GM08714 (cell line): ENCODE results near the gene BLOC1S1.
"Not testable (repeated sequence)": the region's sequence is repeated elsewhere in the genome, so short reads cannot be mapped to it uniquely, and the experiment has no call there.

Experiments used
- H3K4me3 ChIP-seq: fragments of 200-500 bp; sonication (Bioruptor generic); 2 replicates; pipeline ENCODE4 v1.5.1; 2014; ENCODE audit warnings: mild to moderate bottlenecking, low read length, inconsistent platforms
- ZNF274 ChIP-seq: IDR thresholded peaks from 2 replicates; pipeline ENCODE4 v1.6.1; 2012; ENCODE audit warnings: mild to moderate bottlenecking, low read depth, low read length

Gene BLOC1S1

GRCh38 chr12:55746174-55746912 is 30.5 kb downstream of the BLOC1S1 start:
- no peak overlapping the region for H3K4me3 ChIP-seq
- no peak for TF ChIP-seq ZNF274

DNA sequence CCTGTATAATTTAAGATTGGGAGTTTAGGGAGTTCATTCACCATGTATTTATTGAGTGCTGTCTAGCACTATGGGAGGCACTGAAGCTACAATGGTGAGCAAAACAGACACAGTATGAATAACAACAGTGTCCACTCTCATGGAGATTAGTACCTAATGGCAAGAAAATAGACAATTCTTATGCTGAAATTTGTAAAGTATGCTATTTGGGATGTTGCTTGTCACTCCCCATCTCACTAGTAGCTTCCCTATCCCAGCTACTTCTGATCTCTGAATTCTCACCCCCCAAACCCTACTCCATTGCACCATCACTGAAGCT is 31.0 kb downstream of the BLOC1S1 start:
- TF ChIP-seq ZNF274 = no peak
- H3K4me3 ChIP-seq = no peak overlapping the region

DNA sequence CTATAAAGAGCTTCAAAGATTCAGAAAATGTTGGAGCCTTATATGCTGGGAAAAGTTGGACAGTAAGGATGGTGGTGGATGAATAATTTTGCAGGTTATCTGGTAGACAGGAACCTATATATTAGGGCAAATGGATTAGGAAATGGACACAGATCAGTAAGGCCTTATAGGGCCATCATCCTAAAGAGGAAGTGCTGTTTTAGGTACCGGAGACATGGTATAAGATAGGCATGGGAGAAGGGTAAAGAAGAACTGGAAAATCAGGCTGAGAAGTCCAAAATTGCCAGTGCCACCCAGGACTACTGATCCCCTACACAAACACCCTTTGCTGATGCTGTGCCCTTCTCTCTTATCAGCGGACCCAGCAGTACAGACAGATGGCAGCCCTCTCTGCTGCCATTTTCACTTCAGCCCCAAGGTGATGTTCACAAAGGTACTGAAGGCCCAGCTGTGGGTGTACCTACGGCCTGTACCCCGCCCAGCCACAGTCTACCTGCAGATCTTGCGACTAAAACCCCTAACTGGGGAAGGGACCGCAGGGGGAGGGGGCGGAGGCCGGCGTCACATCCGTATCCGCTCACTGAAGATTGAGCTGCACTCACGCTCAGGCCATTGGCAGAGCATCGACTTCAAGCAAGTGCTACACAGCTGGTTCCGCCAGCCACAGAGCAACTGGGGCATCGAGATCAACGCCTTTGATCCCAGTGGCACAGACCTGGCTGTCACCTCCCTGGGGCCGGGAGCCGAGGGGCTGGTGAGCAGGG is 32.6 kb downstream of the BLOC1S1 start:
- TF ChIP-seq ZNF274 = no peak
- H3K4me3 ChIP-seq = no peak overlapping the region

DNA sequence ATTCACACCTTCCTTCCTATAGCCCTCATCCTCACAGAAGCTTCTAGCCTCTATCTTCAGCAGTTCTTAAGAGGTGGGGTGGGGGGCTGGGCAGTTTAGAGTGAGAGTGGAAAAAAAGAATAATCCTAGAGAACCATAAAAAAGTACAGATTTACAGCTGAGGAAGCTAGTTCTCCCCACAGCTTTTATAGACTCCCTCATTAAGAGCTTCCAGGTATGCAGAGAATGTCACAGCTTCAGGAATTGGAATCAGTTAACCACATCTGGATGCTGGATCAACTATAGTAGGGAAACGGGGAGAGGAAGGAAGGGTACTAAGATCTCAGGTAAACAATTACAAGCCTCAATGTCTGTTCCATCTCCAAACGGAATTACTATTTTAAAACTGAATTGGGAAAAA is 39.4 kb downstream of the BLOC1S1 start:
- H3K4me3 ChIP-seq = no peak overlapping the region
- TF ChIP-seq ZNF274 = no peak

DNA sequence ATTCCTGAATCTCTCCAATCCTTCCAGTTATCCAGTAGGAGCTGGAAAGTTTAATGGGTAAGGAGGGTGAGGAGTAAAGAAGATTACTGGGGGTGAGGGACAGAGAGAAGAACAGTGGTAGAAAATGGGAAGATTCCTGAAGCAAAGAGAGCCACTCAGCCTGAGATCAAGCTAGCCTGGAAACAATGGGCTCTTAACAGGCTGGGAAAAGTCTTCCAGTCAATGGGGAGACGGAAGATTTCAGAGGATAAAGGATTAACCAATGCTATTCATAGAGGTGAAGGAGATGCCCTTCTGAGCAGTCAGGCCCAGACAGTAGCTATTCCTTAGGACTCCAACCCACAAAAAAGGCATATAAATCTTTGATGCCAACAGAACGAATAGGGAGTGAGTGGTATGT is 41.9 kb downstream of the BLOC1S1 start:
- no peak for TF ChIP-seq ZNF274

GRCh38 chr12:55758575-55758974 is 42.7 kb downstream of the BLOC1S1 start:
- not testable (repeated sequence) for H3K4me3 ChIP-seq

More for the DNA sequence above, 41.9 kb downstream of the BLOC1S1 start:
- no peak overlapping the region for H3K4me3 ChIP-seq

GRCh38 chr12:55760663-55761062 is 44.8 kb downstream of the BLOC1S1 start:
- no peak for TF ChIP-seq ZNF274

GRCh38 chr12:55762646-55763045 is 46.8 kb downstream of the BLOC1S1 start:
- TF ChIP-seq ZNF274 = no peak
- no peak overlapping the region for H3K4me3 ChIP-seq

More at GRCh38 chr12:55760663-55761062, 44.8 kb downstream of the BLOC1S1 start:
- no peak overlapping the region for H3K4me3 ChIP-seq

- H3K4me3 ChIP-seq = no peak overlapping the region
- no peak for TF ChIP-seq ZNF274
Observed at GRCh38 chr12:55765736-55766290, 50.0 kb downstream of the BLOC1S1 start.

- TF ChIP-seq ZNF274 = no peak
- no peak overlapping the region for H3K4me3 ChIP-seq
Observed at GRCh38 chr12:55767156-55767555, 51.3 kb downstream of the BLOC1S1 start.
